HL-60/S4 treated with retinoic acid at 250 ng/mL for 4 days and 3 days (cell line): ENCODE data around the gene ARNT2.

ENCODE experiments used
- in situ Hi-C: fragments of 300-500 bp; cut with MboI; formaldehyde crosslinking; loops from 2 replicates; pipeline ENCODE4 v1.7.0; 2022; ENCODE audit warnings: low sequenced_read_pairs

ARNT2 gene

DNA sequence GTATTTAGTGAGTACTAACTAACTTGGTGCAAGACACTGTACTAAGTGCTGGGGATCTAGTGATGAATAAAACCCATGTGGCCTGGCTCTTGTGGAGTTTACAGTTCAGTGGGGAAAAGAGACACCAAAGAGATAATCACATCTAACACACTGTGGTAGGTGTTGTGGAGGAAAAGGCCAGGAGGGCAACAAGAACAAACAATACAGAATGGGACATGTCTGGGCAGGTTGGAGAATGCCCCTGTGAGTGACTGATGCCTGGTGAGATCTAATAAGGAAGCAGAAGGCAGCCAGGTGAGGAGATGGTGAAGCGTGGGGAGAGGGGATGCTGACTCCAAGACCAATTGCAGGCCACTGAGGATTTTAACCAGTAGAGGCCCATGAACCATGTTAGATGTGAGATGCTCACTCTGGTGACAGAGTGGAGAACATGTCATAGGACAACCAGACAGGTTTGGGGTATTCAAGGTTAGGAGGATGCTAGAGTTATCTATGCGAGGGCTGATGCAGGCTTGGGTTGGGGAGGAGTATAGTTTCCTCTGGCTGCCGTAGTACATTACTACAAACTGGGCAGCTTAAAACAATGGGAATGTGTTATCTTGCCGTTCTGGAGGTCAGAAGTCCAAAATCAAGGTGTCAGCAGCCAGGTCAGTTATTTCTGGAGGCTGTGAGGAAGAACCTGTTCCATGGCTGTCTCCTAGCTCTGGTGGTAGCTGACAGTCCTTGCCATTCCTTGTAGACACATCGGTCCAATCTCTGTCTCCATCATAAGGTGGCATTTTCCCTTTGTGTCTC lies 81.4 kb downstream of the ARNT2 start:
- in situ Hi-C loops = no loop called here

DNA sequence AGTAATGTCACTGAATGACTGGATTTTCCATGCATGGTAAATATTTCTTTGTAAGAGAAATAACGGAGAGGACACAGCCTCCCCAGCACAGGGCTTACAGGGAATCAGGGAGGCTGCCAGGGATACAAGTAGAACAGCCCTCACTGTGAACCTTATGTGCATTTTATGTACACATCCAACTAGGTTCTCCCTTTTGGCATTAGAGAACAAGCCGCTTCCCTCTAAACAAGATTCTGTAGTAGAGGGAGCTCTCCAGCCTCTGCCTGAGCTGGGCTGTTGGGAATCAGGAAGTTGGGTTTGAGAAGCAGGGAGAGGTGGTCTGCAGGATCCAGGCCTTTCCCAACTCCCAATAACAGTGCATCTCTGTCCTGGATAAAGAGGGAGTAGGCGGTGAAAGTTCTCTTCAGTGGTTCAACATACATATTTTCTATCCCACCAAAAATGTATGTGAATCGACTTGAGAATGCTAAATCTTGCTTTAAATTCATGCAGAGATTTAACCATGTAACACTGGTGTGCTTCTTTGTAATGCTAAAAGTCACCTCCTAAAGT lies 83.7 kb downstream of the ARNT2 start:
- in situ Hi-C loops = no loop called here

DNA sequence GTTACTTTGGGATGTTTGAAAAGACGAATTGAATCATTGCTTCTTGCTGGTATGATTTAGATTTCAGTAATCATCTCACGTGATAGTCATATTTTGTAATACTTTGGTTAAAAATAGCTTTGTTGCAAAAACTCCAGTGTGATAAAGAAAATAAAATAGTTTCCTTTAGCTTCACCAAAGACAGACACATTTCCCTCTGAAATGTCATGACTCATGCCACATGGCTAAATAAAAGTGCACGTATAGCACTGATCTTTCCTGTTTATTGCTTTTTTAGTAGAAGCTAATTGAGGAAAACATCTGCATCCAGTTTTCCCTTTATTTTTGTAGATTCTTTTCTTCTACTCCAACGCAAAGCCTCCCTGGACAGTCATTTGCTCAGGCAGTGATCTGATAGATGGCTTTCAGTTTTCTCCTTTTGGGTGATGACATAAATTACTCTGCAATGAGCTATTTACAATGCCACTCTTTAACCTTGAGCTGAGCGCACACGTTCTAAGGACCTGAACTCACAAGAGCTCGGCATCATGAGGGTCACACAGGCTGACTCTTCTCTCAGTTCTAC lies 84.9 kb downstream of the ARNT2 start:
- in situ Hi-C loops = no loop called here

DNA sequence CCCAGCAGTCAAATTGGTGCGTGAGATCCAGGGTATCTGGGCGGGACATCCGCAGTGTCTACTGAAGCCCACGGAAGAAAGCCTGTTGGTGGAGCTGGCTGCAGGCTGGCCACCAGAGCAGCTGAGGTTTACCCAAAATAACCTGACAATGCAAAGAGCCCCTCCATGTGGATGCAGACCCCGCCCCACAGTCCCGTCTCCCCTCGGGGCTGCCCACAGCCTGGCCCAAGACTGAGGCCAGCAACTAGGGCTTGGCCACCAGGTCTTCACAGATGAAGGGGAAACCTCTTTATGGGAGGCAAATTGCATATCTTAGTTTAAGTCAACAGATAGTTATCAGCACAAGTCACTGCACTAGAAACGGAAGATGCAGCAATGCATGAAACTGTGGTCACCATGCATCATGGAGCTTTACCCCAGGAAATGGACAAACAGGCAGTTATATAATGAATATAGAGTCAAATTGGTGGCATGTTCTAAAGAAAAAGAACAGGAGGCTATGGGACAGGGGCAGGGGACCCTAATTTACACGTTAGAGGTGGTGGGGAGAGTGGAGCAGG lies 86.3 kb downstream of the ARNT2 start:
- in situ Hi-C loops = no loop called here

DNA sequence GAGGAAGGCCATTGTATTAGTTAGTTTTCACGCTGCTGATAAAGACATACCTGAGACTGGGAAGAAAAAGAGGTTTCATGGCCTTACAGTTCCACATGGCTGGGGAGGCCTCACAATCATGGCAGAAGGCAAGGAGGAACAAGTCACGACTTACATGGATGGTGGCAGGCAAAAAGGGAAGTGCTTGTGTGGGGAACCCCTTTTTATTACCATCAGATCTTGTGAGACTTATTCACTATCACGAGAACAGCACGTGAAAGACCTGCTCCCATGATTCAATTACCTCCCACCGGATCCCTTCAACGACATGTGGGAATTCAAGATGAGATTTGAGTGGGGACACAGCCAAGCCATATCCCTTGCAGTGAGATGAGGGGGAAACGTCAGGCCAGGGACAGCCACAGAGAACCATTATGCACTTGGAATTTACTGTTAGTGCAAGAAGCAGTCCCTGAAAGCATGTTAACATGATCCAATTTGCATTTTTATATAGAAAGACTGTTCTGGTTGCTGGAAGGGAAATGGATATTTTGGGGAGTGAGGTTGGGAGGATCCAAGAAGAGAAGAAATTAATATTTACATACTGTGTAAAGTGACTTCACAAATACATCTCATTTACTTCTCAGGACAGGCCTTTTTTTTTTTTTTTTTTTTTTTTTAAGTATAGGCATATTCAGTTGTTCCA lies 87.1 kb downstream of the ARNT2 start:
- in situ Hi-C loops = no loop called here

DNA sequence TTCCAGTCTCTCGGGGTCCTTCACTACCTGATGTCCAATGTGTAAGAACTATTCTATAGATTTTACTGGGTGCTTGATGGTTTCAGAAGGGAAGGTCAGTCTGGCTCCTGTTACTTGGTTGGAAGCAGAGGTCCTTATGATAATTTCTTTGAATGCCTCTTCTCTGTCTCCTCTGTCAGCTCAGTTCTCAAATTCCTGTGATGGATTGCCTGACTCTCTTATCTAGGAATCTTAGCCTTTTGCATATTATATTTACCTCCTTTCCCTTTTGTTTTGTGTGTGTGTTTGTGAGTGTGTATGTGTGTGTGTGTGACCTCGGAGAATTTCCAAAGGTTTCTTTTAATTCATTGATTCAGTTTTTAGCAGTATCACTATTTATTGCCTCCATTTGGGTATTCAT lies 88.2 kb downstream of the ARNT2 start:
- in situ Hi-C loops = no loop called here

DNA sequence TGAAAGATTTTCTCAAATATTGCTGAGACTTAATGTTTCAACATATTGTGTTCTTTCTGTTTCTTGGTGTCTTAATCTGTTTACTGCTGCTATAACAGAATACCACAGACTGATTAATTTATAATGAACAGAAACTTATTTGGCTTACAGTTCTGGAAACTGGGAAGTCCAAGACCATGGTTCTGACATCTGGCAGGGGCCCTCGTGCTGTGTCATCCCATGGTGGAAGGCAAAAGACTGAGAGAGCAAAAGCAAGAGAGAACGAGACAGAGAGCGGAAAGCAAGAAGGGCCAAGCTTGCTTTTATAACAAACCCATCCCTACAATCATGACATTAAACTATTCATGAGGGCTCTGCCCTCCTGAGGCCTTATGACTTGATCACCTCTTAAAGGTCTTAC lies 88.7 kb downstream of the ARNT2 start:
- in situ Hi-C loops = no loop called here

DNA sequence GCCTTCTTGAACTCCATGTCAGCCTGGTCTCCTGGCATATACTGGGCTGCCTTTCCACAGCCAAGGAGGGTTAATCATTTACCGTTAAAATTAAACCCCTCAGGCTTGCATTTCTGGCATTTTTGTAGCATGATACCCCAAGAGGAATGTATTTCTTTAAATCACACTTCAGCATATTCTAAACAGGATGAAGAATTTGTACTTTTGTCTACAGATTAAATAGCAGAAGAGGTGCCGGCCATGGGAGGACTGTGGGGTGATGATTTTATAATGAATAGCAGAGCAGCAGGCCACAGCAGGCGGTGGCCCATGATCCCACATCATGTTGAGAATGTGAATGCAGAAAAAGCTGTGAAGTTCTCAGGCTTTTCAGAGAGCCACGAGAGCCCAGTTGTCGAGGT lies 90.2 kb downstream of the ARNT2 start:
- in situ Hi-C loops = no loop called here

DNA sequence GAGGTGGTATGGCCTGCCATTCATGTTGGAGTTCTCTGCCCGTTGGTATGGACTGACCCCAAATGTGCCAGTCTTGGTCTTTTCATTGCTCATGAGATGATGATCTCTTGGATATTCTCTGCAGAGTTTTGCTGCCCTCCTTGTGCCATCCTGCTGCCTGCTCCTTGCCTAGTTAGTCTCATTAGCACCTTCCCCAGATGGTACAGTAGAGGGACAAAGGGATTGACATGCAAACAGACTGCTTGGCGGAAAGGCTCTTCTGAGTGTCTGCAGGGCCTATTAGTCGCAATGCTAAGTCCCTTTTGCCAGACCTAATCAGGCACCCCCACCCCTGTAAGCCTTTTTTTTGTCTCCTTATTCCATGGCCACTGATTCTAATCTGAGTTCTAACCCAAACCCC lies 90.6 kb downstream of the ARNT2 start:
- in situ Hi-C loops = no loop called here

DNA sequence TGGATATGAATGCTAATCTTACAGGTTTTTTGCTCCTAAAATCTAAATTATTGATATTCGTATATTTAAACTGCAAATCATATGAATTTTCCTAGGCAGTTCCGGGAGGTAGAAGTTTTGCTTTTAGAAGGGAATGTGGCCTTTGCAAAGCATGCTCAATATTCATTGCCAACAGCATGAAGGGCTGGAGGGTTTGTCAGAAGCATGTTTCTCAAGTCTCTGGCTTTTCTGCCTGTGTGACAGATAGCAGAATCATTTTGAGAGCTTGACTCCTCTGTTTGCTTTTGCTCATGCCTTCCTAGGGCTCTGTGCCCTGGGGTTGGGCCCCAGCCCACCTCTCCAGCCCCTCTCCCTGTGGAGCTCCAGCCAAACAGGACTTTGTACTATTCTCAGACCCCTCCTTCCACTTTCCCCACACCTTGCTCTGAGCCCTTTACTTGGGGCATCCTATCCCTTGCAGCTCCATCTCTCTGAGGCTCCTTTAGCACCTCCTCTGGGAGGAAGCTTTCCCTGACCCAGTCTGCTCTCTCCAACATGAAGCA lies 91.3 kb downstream of the ARNT2 start:
- in situ Hi-C loops = no loop called here

DNA sequence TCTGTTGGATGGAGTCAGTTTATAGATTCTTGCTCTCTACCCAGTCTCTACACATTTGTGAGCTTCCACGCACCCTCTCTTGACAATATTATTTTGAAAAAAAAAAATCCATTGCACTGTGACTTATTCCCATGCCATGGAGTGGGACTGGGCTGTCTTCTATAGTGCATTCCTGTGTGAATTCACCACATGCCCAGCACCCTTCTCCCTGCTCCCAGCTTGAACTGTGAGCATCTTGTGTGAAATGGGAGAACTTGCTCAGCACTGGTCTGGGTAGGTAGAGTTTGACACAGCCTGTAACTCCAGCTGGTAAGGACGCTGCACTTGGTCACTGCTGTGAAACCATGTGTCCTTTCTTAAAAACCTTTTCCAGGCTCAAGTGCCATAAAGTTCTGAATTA lies 91.9 kb downstream of the ARNT2 start:
- in situ Hi-C loops = no loop called here

DNA sequence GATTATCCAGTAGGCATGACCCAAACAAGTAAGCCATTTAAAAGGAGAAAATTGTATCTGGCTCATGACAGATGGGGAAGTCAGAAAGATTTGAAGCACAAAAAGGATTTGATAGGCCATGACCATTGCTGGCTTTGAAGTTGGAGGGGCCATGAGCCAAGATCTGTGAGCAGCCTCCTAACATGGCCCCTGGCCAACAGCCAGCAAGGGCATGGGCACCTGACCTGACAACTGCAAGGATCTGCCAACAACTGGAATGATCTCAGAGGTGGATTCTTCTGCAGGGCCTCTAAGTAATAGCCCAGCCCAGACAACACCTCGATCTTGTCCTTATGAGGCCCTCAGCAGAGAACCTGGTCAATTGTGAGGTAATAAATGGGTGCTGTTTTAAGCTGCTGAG lies 93.0 kb downstream of the ARNT2 start:
- in situ Hi-C loops = no loop called here

DNA sequence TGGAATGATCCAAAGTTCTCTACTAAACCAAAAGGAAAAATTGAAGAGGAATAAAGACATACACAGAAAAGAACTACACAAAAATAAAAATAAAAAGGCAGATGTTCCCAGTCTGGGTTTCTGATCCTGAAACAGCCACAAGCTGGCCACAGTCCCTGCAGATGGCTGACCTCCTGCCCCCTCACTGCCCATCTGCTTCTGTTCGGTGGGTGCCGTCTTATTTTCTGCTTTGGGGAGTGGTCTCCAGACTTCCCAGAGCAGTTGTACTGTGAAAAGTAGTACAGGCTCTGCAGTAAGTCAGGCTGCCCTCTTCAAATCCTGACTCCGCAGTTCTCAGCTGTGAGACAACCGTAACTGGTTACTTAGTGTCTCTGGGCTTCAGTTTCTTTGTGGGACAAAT lies 94.5 kb downstream of the ARNT2 start:
- in situ Hi-C loops = no loop called here

DNA sequence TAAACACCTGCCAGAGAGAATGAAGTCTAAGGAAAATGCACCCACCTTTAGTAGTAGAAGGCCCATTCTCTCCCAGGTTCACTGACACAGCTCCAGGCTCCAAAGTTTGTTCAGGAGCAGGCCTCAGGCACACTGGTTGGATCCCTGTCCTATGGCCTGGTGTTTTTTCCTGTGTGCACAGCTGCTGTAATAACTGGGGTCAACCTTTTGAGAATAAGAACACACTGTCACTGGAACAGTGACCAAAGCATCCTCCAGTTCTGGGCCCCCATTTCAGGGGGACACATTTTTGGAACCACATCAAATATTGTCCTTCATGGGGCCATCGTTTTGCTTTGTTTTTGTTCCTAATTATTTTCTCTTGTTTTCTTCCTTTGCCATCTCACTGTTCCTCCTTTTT lies 95.8 kb downstream of the ARNT2 start:
- in situ Hi-C loops = no loop called here

DNA sequence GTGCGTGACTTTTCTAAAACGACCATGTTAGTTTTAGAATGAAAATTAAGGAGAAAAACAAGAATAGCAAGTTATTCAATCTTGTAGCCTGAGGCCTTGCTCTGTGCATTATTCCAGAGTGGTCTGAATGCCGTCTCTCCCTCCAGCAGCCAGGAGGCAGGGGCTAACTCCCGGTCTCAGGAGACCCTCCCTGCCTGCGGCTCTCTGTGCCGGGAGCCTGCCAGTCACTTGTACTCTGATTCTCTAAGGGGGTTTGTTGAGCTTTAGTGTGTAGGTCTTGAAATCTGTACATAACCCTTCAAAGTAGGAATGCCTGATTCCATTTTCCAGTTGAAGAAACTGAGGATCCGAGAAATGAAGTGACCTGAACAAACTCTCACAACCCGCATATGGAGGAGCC lies 97.3 kb downstream of the ARNT2 start:
- in situ Hi-C loops = no loop called here

DNA sequence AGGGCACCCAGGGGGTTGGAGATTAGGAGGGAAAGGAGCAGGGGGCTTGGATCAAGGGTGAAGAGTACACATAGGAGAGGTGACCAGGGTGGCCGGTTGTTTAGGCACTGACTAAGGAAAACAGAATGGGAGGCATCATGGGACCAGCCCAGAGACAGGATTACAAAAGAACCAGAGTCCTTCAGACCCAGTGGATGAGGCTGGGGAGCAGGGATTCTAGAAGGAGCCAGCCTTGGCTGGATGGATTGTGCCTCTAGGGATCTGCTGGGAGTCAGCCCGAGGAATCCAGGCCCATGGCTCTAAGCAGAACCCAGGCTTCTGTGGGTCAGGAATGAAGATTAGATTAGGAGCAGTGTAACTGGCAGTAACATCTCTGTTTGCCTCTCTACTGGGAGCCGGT lies 98.6 kb downstream of the ARNT2 start:
- in situ Hi-C loops = no loop called here

DNA sequence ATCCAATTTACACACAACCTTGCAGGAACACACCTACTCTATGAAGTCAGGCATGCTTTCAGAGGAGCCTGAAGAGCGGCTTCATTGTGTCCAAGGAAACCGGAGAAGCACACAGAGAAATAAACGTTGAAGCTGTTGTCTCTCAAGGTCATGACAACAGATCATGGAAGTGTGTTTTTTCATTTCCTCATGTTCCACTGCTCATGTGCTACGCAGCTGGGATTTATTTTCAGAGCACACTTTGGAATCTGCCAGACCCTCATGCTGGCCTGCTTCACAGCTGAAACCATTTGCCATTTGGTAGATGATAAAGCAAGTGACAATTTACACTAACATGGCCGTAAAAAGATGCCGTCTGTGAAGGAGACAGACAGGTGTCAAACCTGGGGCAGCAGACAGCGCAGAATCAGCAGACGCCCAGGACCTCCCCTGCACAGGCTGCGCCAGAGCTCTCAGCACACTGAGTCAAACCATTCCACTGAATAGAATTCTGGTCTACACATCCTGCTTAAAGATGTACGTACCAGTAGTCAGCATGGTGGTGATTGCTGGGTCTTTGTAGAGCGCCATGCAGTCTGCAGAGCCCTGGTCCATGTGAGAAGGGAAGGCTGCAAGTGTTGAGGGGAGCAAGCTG lies 99.3 kb downstream of the ARNT2 start:
- in situ Hi-C loops = no loop called here

DNA sequence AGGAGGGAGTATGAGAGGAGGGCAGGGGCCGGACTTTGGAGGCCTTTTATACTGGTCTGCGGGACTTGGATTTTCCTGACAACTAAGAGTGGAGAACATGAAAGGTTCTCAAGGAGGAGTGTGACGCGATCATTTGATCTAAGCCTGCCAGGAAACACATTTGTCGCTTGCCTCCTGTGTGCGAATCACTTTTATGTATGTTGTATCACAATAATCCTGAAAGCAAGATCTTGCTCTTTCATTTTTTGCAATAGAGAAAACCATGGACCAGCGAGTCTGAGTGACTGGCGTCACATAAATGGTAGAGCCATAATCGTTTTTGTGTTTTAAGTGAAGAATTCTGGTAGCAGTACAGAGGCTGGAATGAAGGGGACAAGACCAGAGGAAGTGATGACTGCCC lies 100.7 kb downstream of the ARNT2 start:
- in situ Hi-C loops = no loop called here

DNA sequence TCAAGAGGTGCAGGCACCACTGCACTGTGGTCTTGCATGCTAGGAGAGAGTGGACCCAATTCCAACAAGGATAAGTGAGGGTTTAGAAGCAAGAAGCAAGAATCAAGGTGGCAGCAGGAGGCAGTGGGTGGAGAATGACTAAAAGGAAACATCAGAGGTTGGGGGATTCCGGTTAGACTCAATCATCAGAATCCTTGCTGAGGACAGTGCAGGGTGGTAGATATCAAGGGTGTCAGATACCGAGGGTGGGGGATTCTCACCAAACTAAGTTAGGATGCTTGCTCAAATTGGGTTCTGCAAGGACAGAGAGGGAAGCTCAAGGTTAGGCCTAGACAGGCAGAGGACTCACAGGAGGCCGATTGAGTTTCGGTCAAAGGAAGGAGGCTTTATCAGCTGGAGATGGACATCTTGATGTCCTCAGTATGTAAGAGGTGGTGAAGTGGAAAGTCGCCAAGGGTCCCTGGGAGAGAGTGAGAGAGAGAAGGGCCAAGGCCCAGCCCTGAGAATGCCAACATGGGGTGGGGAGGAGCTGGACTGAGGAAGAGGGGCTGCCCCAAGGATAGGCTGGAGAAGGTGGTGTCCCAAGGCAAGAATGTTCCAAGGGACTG lies 102.2 kb downstream of the ARNT2 start:
- in situ Hi-C loops = no loop called here

DNA sequence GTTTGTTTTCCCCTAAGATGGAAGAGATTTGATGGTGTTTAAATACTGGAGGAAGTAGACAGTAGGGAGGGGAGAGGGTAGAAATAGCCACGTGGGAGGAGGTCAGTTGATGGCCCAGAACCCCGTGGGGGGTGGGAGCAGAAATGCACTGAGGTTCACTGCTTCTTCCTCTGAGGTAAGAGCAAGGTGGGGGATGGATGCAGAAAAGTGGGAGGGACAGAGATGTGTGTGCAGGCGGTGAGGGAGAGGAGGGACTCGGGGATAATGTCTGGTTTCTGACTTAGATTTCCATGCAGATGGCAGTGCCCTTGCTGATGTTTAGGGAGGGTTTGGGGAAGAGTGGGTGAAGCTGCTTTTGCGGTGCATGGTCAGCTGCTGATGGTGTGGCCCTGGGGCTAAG lies 102.9 kb downstream of the ARNT2 start:
- in situ Hi-C loops = no loop called here
